HepG2 (cell line): ENCODE measurements around the gene ARL10. TPM values are rescaled to one million over a fixed set of nuclear protein-coding genes. Genes with fewer than 3 reads are reported as not detected.

Experiments used
- ATF4 ChIP-seq, 2 experiments: fragments of 450-650 bp in 1 of 2; sonication (generic) in 1 of 2; formaldehyde crosslinking; IDR thresholded peaks; 2 replicates each; pipeline versions ENCODE4 v1.5.0 to v1.8.0; 2020 to 2022; ENCODE audit warnings: mild to moderate bottlenecking in 1 of 2, missing genetic modification reagents in 1 of 2
- HINFP ChIP-seq: sonication (generic); formaldehyde crosslinking; IDR thresholded peaks from 2 replicates; pipeline ENCODE4 v1.4.0; 2020; ENCODE audit warnings: low read depth, mild to moderate bottlenecking, missing genetic modification reagents
- PATZ1 ChIP-seq: sonication (generic); formaldehyde crosslinking; IDR thresholded peaks from 2 replicates; pipeline ENCODE4 v1.4.0; 2020; ENCODE audit warnings: missing genetic modification reagents
- THAP9 ChIP-seq: sonication (generic); formaldehyde crosslinking; IDR thresholded peaks from 2 replicates; pipeline ENCODE4; 2020; ENCODE audit warnings: missing genetic modification reagents, mild to moderate bottlenecking, borderline replicate concordance
- TOE1 ChIP-seq: sonication (generic); formaldehyde crosslinking; IDR thresholded peaks from 2 replicates; pipeline ENCODE4 v1.4.0; 2020; ENCODE audit warnings: mild to moderate bottlenecking, missing genetic modification reagents
- TOPORS ChIP-seq: sonication (generic); formaldehyde crosslinking; IDR thresholded peaks from 2 replicates; pipeline ENCODE4 v1.8.0; 2023; ENCODE audit warnings: mild to moderate bottlenecking, missing genetic modification reagents
- ZBTB40 ChIP-seq, 2 experiments: fragments of 450-650 bp in 1 of 2; sonication (generic) in 1 of 2; formaldehyde crosslinking in 1 of 2; IDR thresholded peaks; 2 replicates each; pipeline versions ENCODE4 v1.6.1 to v1.8.0; 2016 to 2022; ENCODE audit warnings: antibody characterized with exemption in 1 of 2, mild to moderate bottlenecking in 1 of 2, missing genetic modification reagents in 1 of 2
- ZNF10 ChIP-seq: sonication (generic); formaldehyde crosslinking; IDR thresholded peaks from 2 replicates; pipeline ENCODE4 v1.4.0; 2020; ENCODE audit warnings: mild to moderate bottlenecking, low read depth, missing genetic modification reagents, borderline replicate concordance
- ZNF775 ChIP-seq: sonication (generic); formaldehyde crosslinking; IDR thresholded peaks from 2 replicates; pipeline ENCODE4 v1.4.0; 2020; ENCODE audit warnings: missing genetic modification reagents, mild to moderate bottlenecking, moderate library complexity, borderline replicate concordance
- polyA plus RNA-seq, 8 experiments: library from polyadenylated mRNA; depleted of rRNA in 3 of 8; stranded (reverse) in 7 of 8; unstranded in 1 of 8; fragments of >200 nt; fragmentation: Illumina TruSeq in 4 of 8; extraction: Trizol in 4 of 8; gene quantifications; 2 replicates each; pipeline versions ENCODE4 v1.2.1 to v1.2.3, GENCODE V29; 2011 to 2016; ENCODE audit warnings: low read depth in 4 of 8, missing spikeins in 1 of 8, mixed read lengths in 1 of 8; ENCODE audit not compliant: insufficient read depth in 1 of 8
- total RNA-seq, 5 experiments: library from RNA; depleted of rRNA; stranded (reverse); fragments of >200 nt; fragmentation: Illumina TruSeq; extraction: Trizol; gene quantifications; 2 replicates each; pipeline ENCODE4 v1.2.3, GENCODE V29; 2016; ENCODE audit warnings: low read depth in 1 of 5

ARL10 gene
- total and polyA plus RNA-seq, 2 of the 13 experiments (the other 11 are each of a cell fraction or from before 2014, with no cell fraction given): 0.18 to 0.50 TPM

GRCh38 chr5:176388444-176389134 lies 23.3 kb downstream of the ARL10 start, which contains the start of the genes HIGD2A and NOP16 (continued):
- TF ChIP-seq HINFP (CRISPR knock-in tag) (0 out of 2 replicates have a peak, but pooled peaks have one; percentile 47), THAP9 (CRISPR knock-in tag) (peak; percentile 96), ZNF775 (0 out of 2 replicates have a peak, but pooled peaks have one; percentile 86), PATZ1 (peak; percentile 27; the same call in 1 of the 2 replicates), ZNF10 (no peak), ATF4 (CRISPR knock-in tag; IDR thresholded peaks at IDR 0.05) (peak in 1 of 2 experiments; percentile 67; a peak in 2 of 4 replicates), ZBTB40 (IDR thresholded peaks at IDR 0.05) (peak; percentile 94), ZBTB40 (CRISPR knock-in tag; IDR thresholded peaks at IDR 0.05) (peak; percentile 83; the same call in 1 of the 2 replicates), TOE1 (CRISPR knock-in tag) (no peak), TOPORS (CRISPR knock-in tag) (peak; percentile 95)
